Measurements from ENCODE around the gene LSR. TPM values are rescaled to one million over a fixed set of nuclear protein-coding genes. Genes with fewer than 3 reads are reported as not detected.

The LSR gene
- total RNA-seq, 4 donors from 2014 or later, result 10.4 to 30.9 (median 17.9) TPM

GRCh38 chr19:35308910-35309309 is 60.1 kb downstream of the LSR start:
- DNase-seq (ENCODE audit: low spot score), result no peak
- no peak for ATAC-seq (ENCODE audit: low FRiP score)
- TF ChIP-seq, protein P1, sequence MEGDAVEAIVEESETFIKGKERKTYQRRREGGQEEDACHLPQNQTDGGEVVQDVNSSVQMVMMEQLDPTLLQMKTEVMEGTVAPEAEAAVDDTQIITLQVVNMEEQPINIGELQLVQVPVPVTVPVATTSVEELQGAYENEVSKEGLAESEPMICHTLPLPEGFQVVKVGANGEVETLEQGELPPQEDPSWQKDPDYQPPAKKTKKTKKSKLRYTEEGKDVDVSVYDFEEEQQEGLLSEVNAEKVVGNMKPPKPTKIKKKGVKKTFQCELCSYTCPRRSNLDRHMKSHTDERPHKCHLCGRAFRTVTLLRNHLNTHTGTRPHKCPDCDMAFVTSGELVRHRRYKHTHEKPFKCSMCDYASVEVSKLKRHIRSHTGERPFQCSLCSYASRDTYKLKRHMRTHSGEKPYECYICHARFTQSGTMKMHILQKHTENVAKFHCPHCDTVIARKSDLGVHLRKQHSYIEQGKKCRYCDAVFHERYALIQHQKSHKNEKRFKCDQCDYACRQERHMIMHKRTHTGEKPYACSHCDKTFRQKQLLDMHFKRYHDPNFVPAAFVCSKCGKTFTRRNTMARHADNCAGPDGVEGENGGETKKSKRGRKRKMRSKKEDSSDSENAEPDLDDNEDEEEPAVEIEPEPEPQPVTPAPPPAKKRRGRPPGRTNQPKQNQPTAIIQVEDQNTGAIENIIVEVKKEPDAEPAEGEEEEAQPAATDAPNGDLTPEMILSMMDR (IDR thresholded peaks at IDR 0.05), result no peak

GRCh38 chr19:35309481-35310279 is 60.9 kb downstream of the LSR start:
- ATAC-seq (ENCODE audit: low FRiP score), result peak; percentile 78
- no peak for DNase-seq (ENCODE audit: low spot score)
- TF ChIP-seq, protein P1 (IDR thresholded peaks at IDR 0.05), result no peak

DNA sequence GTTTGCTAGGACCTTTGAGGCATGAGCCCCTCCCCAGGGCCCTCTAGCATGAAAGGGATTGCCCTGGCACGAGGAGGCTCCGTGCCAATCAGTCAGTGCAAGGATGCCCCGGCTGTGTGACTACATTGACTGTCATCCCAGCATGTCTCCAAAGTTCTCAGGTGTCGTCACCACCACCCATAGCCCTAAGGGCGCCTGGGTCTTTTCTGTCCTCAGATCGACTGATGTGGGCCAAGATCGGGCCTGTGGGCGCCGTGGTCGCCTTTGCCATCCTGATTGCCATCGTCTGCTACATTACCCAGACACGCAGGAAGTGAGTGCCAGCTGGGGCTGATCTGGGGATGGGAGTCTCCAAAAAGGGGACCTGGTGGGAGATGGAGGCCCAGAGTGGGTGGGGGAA is 61.5 kb downstream of the LSR start:
- TF ChIP-seq, protein P1 (IDR thresholded peaks at IDR 0.05), result no peak
- ATAC-seq (ENCODE audit: low FRiP score) (no peak), DNase-seq (ENCODE audit: low spot score) (no peak)

GRCh38 chr19:35310811-35311465 is 62.1 kb downstream of the LSR start:
- DNase-seq (ENCODE audit: low spot score) (no peak), ATAC-seq (ENCODE audit: low FRiP score) (no peak)
- TF ChIP-seq, protein P1 (IDR thresholded peaks at IDR 0.05), result no peak

DNA sequence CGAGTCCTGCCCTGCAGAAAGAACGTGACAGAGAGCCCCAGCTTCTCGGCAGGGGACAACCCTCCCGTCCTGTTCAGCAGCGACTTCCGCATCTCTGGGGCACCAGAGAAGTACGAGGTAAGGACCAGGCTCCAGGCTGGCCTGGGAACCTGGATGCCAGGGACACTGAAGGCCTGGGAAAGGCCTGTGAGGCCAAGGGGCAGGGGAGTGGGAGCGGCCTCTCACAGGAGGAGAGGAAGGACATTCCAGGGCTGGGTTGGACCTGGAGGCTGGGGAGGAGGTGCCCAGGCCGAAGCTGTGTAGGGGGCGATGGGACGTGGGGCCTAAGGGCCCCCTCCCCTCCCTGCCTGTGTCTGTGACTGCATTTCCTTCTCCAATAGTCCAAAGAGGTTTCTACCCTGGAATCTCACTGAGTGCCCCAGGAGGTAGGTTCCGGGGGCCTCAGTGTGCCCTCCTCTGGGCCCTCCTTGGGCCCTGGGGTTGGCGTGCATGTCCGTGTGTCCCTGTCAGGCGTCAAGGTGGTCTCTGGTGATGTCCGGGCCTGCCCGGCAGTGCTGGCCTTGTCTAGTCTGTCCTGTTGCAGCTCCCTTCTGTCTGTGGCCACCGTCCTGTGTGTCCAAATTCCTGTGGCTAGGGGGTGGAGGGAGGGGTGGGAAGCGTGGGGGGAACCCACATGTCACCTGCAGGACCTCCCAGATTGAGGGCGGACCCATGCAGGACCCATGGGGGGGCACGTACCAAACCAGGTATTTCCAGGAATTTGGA is 63.3 kb downstream of the LSR start:
- ATAC-seq (ENCODE audit: low FRiP score) (no peak), DNase-seq (ENCODE audit: low spot score) (no peak)
- TF ChIP-seq, protein P1 (IDR thresholded peaks at IDR 0.05), result no peak

DNA sequence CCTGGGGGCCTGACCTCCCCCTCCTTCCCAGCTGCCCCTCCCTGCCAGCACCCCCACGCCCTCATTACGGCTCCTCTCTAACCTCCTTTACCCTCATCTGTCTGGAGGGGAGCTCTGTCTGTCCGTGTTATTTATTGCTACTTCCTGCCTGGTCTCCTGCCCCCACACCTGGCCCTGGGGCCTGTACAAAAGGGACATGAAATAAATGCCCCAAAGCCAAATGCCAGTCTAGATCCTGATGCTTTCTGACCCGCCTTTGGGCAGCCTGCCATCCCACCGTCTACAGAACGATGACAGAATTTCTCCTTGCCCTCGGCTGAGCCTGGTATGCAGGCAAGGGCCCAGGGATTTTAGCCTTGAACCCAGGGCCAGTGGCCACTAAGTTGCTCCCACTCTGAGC is 64.8 kb downstream of the LSR start:
- TF ChIP-seq, protein P1 (IDR thresholded peaks at IDR 0.05), result no peak
- no peak for ATAC-seq (ENCODE audit: low FRiP score)

More for the DNA sequence above, 64.8 kb downstream of the LSR start:
- DNase-seq (ENCODE audit: low spot score), result no peak
